Spleen (tissue), 11 donors: ENCODE measurements around the gene PRSS56. TPM values are rescaled to one million over a fixed set of nuclear protein-coding genes. Genes with fewer than 3 reads are reported as not detected.

Experiments used
- DNase-seq: peaks from one replicate; pipeline ENCODE4 v3.0.0-alpha.2; 2020
- H3K27ac ChIP-seq, 8 donors: fragments of 200-600 bp; sonication (generic) in 7 of 8; 1 replicate in 4 of 8; 2 replicates in 4 of 8; pipeline versions ENCODE4 v1.5.0 to v1.8.0; 2016 to 2021; ENCODE audit warnings: inconsistent platforms in 4 of 8, mild to moderate bottlenecking in 4 of 8, moderate library complexity in 1 of 8
- H3K27me3 ChIP-seq, 7 donors: fragments of 200-600 bp; sonication (generic) in 6 of 7; replicated peaks in 1 of 7; 1 replicate in 4 of 7; 2 replicates in 3 of 7; pipeline versions ENCODE4 v1.5.0 to v1.8.0; 2016 to 2021; ENCODE audit warnings: inconsistent platforms in 3 of 7, mild to moderate bottlenecking in 1 of 7
- H3K36me3 ChIP-seq, 6 donors: fragments of 200-600 bp; sonication (generic) in 5 of 6; 1 replicate in 4 of 6; 2 replicates in 2 of 6; pipeline versions ENCODE4 v1.5.0 to v1.8.0; 2016 to 2021; ENCODE audit warnings: inconsistent platforms in 2 of 6
- H3K4me1 ChIP-seq, 6 donors: fragments of 200-600 bp; sonication (generic) in 5 of 6; 1 replicate in 3 of 6; 2 replicates in 3 of 6; pipeline versions ENCODE4 v1.5.0 to v1.8.0; 2016 to 2021; ENCODE audit warnings: inconsistent platforms in 3 of 6
- H3K4me3 ChIP-seq, 8 donors: fragments of 200-600 bp; sonication (generic) in 7 of 8; 1 replicate in 4 of 8; 2 replicates in 4 of 8; pipeline versions ENCODE4 v1.5.0 to v1.8.0; 2016 to 2021; ENCODE audit warnings: inconsistent platforms in 4 of 8, mild to moderate bottlenecking in 4 of 8, moderate library complexity in 2 of 8
- H3K9me3 ChIP-seq, 8 donors: fragments of 200-600 bp; sonication (generic) in 7 of 8; 1 replicate in 4 of 8; 2 replicates in 4 of 8; pipeline versions ENCODE4 v1.5.0 to v1.8.0; 2016 to 2021; ENCODE audit warnings: inconsistent platforms in 4 of 8
- CTCF ChIP-seq, 11 experiments: fragments of 200-600 bp in 7 of 11; fragments of 450-650 bp in 4 of 11; sonication (generic) in 4 of 11; IDR thresholded peaks in 8 of 11; conservative IDR thresholded peaks in 3 of 11; 1 replicate in 7 of 11; 2 replicates in 4 of 11; pipeline versions ENCODE4 v1.4.0 to v1.8.0; 2016 to 2021; ENCODE audit warnings: antibody characterized with exemption in 11 of 11, inconsistent platforms in 4 of 11, mild to moderate bottlenecking in 1 of 11
- POLR2A ChIP-seq, 3 donors: fragments of 450-650 bp; IDR thresholded peaks; one replicate each; pipeline ENCODE4 v1.5.1; 2017; ENCODE audit warnings: antibody characterized with exemption in 3 of 3, mild to moderate bottlenecking in 1 of 3
- POLR2AphosphoS5 ChIP-seq, 3 donors: sonication (generic); formaldehyde crosslinking; IDR thresholded peaks; one replicate each; pipeline ENCODE4 v1.5.1; 2017; ENCODE audit warnings: antibody characterized with exemption in 3 of 3
- WGBS, 5 donors: extraction: QIAGEN DNeasy Blood & Tissue Kit in 3 of 5; methylation state at CpG; one replicate each; pipeline versions ENCODE4 v1.1.5 to v1.1.7; 2013 to 2018; 5-methylcytosine and 5-hydroxymethylcytosine counted together
- intact Hi-C: fragments of 100-400 bp; cut with DNase I; formaldehyde crosslinking; loops from one replicate; pipeline ENCODE4 v1.15.0; 2023; ENCODE audit warnings: low total_unique reads
- polyA plus RNA-seq, 3 donors: library from polyadenylated mRNA; stranded (reverse); fragments of 200-250 nt; gene quantifications; one replicate each; pipeline ENCODE4 v1.2.1, GENCODE V29; 2013
- total RNA-seq, 7 donors: library from RNA; depleted of rRNA in 3 of 7; stranded (reverse); fragments of >200 nt in 3 of 7; fragmentation: NEBNext Ultra II Directional in 4 of 7; extraction: Animal tissue kit (Norgen Biotek cat#: 25700) in 4 of 7; gene quantifications; one replicate each; pipeline versions ENCODE4 v1.1.0 to v1.2.1, GENCODE V29; 2016 to 2021
- donor health status: healthy with polysubstance abuse.
- donor health status: DM: no; HTN: no; CAD: no; lungs with moderate emphysema.
- donor health status: DM: no; HTN: no; CAD: no.
- donor health status: Bipolar disorder and iron deficiency.
- donor health status: healthy.
- donor health status: DM: no; HTN: no; CAD: no.
- donor health status: DM: yes; HTN: yes; CAD: no.

Gene PRSS56
- total and polyA plus RNA-seq, 10 donors = 0.04 to 0.13 TPM; not detected in 8

- TF ChIP-seq POLR2A (IDR thresholded peaks at IDR 0.05) = no peak
- TF ChIP-seq POLR2AphosphoS5 (IDR thresholded peaks at IDR 0.05) = no peak
- no peak for TF ChIP-seq CTCF (IDR thresholded peaks at IDR 0.05 in 8 of 11, conservative IDR thresholded peaks at IDR 0.05 in 3 of 11)
- Histone ChIP-seq H3K27ac (no peak overlapping the region), H3K36me3 (no peaks in the 10 kb centered on the region), H3K27me3 (peaks cover 0 to 79% (median 0%) of the 10 kb centered on the region in 7 donors), H3K9me3 (peaks cover 0 to 5% (median 0%) of the 10 kb centered on the region in 8 donors), H3K4me3 (no peak overlapping the region), H3K4me1 (no peaks in the 10 kb centered on the region)
- intact Hi-C loops = no loop called here
- DNase-seq = peak; percentile 67
- 86 to 92% (median 89%) methylated on average over 12 to 13 of the region's 13 CpGs for WGBS, 5 donors
Observed at GRCh38 chr2:232477751-232478510, 42.3 kb upstream of the PRSS56 start.

- Histone ChIP-seq H3K27me3 (peaks cover 0 to 79% (median 2%) of the 10 kb centered on the region in 7 donors), H3K27ac (no peak overlapping the region), H3K9me3 (no peaks in the 10 kb centered on the region), H3K4me3 (no peak overlapping the region), H3K4me1 (no peaks in the 10 kb centered on the region), H3K36me3 (no peaks in the 10 kb centered on the region)
- TF ChIP-seq POLR2A (IDR thresholded peaks at IDR 0.05) (no peak), CTCF (IDR thresholded peaks at IDR 0.05 in 8 of 11, conservative IDR thresholded peaks at IDR 0.05 in 3 of 11) (no peak), POLR2AphosphoS5 (IDR thresholded peaks at IDR 0.05) (no peak)
- peak; percentile 70 for DNase-seq
- 67 to 82% (median 78%) methylated on average over 12 to 19 of the region's 19 CpGs for WGBS, 5 donors
- intact Hi-C loops = no loop called here
Observed at GRCh38 chr2:232478571-232479340, 41.4 kb upstream of the PRSS56 start.

GRCh38 chr2:232479341-232480200 is 40.6 kb upstream of the PRSS56 start:
- no peak for TF ChIP-seq POLR2A (IDR thresholded peaks at IDR 0.05)
- no peak for TF ChIP-seq POLR2AphosphoS5 (IDR thresholded peaks at IDR 0.05)
- TF ChIP-seq CTCF (IDR thresholded peaks at IDR 0.05 in 8 of 11, conservative IDR thresholded peaks at IDR 0.05 in 3 of 11) = no peak
- H3K4me1 ChIP-seq = no peaks in the 10 kb centered on the region
- WGBS, 5 donors = 74 to 79% (median 76%) methylated on average over 18 to 21 of the region's 21 CpGs
- no peak overlapping the region for H3K27ac ChIP-seq
- no peaks in the 10 kb centered on the region for H3K36me3 ChIP-seq
- H3K4me3 ChIP-seq = no peak overlapping the region
- H3K27me3 ChIP-seq = peaks cover 0 to 79% (median 10%) of the 10 kb centered on the region in 7 donors
- intact Hi-C loops = no loop called here
- H3K9me3 ChIP-seq = no peaks in the 10 kb centered on the region
- DNase-seq = peak; percentile 69
